Measurements from ENCODE around the gene ITPA.
A peak's percentile ranks its signal among the peaks of the same experiment; 100 is the strongest.

The ITPA gene

DNA sequence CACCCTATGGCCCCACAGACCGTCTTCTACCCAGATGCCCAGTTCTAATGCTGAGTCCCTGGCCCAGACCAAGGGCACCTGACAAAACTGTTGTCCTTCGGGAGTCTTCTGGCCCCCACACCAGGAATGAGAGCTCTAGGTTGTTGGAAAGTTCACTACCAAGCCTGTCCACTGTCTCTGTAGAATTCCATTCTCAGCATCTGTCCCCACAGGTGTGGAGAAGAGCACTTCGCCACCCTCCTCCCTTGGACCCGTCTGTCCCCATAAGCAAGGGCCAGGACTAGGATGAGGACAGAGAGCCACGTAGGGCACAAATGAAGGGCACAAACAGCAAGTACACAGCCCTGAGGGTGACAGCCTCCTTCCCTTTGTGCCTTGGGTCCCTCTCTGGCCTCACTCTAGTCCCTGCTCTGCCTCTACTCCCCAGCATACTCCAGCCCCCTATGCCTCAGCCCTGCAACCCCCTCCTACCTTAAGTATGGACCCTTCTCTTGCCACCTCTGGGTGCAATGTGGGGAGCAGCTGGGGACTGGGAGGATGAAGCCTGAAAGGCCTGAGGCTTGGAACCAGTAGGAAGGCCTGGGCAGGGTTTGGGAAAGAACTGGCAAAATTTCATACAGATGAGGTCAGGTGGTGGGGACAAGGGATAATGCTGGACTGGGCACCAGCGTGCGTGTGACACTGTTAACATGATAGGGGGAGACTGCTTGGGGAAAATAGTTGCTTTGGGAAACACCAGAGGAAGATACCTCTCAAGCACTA is 40.3 kb upstream of the ITPA start:
- H3K4me3 ChIP-seq (replicated peaks in 1 of 2; ENCODE audit: low read depth in 2 of 2, low read length in 2 of 2): no peak overlapping the region
- DNase-seq (ENCODE audit: low read depth in 2 of 2): no peak
- TF ChIP-seq, protein P1, sequence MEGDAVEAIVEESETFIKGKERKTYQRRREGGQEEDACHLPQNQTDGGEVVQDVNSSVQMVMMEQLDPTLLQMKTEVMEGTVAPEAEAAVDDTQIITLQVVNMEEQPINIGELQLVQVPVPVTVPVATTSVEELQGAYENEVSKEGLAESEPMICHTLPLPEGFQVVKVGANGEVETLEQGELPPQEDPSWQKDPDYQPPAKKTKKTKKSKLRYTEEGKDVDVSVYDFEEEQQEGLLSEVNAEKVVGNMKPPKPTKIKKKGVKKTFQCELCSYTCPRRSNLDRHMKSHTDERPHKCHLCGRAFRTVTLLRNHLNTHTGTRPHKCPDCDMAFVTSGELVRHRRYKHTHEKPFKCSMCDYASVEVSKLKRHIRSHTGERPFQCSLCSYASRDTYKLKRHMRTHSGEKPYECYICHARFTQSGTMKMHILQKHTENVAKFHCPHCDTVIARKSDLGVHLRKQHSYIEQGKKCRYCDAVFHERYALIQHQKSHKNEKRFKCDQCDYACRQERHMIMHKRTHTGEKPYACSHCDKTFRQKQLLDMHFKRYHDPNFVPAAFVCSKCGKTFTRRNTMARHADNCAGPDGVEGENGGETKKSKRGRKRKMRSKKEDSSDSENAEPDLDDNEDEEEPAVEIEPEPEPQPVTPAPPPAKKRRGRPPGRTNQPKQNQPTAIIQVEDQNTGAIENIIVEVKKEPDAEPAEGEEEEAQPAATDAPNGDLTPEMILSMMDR (IDR thresholded peaks at IDR 0.05; ENCODE audit: low read depth, low read length): no peak

DNA sequence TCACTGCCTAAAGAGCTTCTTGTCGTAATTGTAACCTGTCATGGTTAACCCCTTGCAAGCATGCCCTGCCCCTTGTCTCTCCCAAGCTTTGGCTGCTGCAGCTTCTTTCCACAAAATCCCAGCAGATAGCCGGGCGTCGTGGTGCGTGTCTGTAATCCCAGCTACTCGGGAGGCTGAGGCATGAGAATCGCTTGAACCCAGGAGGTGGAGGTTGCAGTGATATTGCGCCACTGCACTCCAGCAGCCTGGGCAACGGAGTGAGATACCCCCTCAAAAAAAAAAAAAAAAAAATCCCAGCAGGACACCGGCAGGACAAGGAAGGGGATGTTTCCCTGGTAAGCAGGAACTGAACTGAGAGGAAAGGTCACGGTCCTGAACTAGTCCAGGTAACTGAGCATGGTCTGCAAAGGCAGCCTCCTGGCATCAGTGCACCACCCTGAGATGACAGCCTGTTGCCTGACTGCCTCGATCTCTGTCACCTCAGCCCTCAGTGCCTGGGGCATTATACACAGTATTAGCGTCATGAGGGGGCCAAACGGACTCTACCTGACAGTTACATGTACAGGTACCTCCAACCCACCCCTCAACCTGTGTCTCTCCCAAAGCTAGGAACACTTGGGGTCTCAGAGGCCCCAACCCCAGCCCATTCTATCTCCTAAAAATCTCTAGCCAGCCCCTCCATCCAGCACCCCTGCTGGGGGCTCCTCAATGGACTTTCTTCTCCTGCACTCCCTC is 37.7 kb upstream of the ITPA start:
- no peak overlapping the region for H3K4me3 ChIP-seq (replicated peaks in 1 of 2; ENCODE audit: low read depth in 2 of 2, low read length in 2 of 2)
- DNase-seq (ENCODE audit: low read depth in 2 of 2): no peak
- TF ChIP-seq, protein P1 (IDR thresholded peaks at IDR 0.05; ENCODE audit: low read depth, low read length): no peak

DNA sequence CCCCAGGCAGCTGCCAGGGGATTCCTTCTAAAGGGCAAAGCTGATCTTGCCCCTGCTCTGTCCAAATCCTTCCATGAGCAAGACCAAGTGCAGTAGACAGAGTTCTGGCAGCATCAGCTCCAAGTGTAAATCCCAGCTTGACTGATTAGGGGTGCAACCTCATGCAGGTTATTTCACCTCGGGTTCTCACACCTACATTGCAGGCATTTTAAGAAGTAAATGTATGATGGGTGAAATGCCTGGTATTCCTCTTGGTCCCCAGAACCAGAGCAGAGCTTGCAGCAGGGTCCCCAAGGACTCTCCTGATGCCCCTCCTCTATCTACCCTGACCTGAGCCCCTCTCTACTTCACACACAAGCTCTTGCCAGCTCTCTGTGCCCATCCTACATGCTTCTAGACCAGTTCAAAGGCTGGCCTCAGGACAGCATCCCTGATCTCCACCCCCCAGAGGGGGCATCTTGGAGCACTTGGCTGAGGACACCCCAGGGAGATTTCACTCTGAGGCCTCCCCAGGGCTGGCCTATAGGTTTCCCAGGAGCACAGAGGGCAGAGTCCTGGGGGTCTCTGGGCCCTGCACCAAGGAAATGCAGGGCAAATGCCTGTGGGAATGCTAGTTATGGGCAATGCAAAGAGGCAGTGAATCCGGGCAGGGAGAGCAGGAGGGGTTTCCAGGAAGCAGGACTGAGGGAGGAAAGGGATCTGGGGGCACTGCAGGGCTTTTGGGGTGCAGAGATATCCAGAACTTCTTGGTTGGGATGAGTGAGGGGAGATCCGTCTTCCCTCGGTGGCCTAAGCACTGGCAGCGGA is 37.0 kb upstream of the ITPA start:
- H3K4me3 ChIP-seq (replicated peaks in 1 of 2; ENCODE audit: low read depth in 2 of 2, low read length in 2 of 2): peak overlapping the region; percentile 87 to 94
- DNase-seq (ENCODE audit: low read depth in 2 of 2): no peak
- TF ChIP-seq, protein P1 (IDR thresholded peaks at IDR 0.05; ENCODE audit: low read depth, low read length): no peak

DNA sequence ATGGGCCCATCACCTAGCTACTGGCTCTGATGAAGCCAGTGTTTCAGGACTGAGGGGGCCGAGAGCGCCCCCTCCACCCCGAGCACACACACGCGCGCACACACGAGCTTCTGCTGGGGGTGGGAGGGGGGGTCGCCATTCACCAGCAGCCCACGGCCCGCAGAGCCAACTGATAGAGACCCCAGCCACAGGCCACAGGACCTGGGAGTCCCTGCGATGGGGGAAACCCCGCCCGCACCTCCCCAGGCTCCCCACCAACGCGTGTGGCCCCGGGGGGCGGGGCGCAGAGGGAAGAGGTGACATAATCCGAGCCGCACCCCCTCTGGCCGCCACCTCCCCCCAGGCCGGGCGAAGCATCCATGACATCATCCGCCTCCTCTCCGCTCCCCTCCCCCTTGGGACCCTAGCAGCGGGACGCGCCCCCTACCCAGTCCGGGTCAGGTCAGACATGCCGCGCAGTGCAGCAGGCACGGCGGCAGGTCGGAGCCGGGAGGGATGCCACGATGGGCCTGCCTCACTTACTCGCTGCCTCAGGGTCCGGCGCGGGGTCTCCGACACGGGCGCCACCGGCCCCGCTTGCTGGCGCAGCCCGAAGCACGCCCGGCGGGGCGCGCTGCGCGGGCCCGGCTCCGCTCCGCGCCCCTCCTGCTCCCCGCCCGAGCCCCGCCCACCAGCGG is 36.2 kb upstream of the ITPA start, which contains the start of gene LZTS3:
Gene LZTS3, minus strand, starts transcription at position 617 of the 677 bp plus-strand sequence. CDS start 6,386 bp downstream, outside the sequence.
- DNase-seq (ENCODE audit: low read depth in 2 of 2): peak; percentile 44 to 58
- peak within 1 kb of the TSS; percentile 90 to 94 for H3K4me3 ChIP-seq (replicated peaks in 1 of 2; ENCODE audit: low read depth in 2 of 2, low read length in 2 of 2)
- TF ChIP-seq, protein P1 (IDR thresholded peaks at IDR 0.05; ENCODE audit: low read depth, low read length): no peak

DNA sequence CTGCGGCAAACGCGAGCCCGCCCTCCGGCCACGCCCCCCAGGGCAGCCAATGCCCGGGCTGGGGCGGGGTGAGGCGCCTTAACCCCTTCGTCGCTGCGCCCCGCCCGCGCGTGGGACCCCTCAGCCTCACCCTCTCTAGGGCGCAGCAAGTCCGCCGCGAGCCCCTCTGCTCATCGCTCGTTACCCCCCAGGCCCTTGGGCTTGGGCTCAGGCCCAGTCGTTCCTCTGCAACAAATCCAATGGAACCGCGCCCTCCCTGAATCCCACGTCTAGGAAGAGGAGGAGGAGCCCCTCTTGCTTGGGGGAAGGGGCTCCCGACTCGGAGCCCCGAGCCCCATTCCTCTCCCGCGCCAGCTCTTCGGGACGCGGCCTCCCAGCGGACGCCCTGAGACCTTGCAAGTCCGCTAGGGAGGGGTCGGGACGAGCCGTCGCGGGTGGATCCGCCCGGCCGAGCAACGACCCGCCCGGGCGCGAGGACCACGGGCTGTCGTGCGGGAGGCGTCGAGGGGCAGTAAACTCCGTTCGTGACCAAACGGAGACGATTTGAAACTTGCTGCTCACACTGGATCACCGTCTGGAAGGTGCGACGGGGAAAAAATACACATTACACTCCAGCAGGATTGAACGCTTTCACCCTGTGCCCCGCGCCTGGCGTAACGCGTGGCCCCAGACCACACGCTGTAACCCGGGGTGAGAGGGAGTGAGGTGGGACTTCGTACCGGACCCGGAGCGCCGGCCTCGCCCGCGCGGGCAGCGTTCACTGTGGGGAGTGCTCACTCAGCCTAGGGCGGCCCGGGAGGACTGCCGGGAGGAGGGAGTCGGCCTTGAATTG is 35.5 kb upstream of the ITPA start:
- DNase-seq (ENCODE audit: low read depth in 2 of 2): peak; percentile 68 to 80
- peak overlapping the region; percentile 90 to 94 for H3K4me3 ChIP-seq (replicated peaks in 1 of 2; ENCODE audit: low read depth in 2 of 2, low read length in 2 of 2)
- TF ChIP-seq, protein P1 (IDR thresholded peaks at IDR 0.05; ENCODE audit: low read depth, low read length): peak; percentile 24

Measured in cardiac fibroblast (primary cell).